PFSK-1 (cell line): ENCODE results near the gene DIP2C.

Source experiments
- FOXP2 ChIP-seq: optimal IDR thresholded peaks from 2 replicates; pipeline ENCODE3; 2011; ENCODE audit warnings: borderline replicate concordance, control low read depth, inconsistent platforms; ENCODE audit not compliant: insufficient read depth; ENCODE audit errors: extremely low read length, extremely low read depth
- POLR2AphosphoS5 ChIP-seq: IDR thresholded peaks from 2 replicates; pipeline ENCODE4 v1.6.1; 2012; ENCODE audit warnings: low read depth, mild to moderate bottlenecking, control low read depth, low read length, moderate library complexity
- SIN3A ChIP-seq: IDR thresholded peaks from 2 replicates; pipeline ENCODE4 v1.6.1; 2012; ENCODE audit warnings: mild to moderate bottlenecking, low read length, moderate library complexity, borderline replicate concordance; ENCODE audit not compliant: insufficient read depth
- TAF1 ChIP-seq: IDR thresholded peaks from 2 replicates; pipeline ENCODE4 v1.6.1; 2012; ENCODE audit warnings: low read length, control low read depth, borderline replicate concordance; ENCODE audit not compliant: insufficient read depth
- TF ChIP-seq, protein P1 (sequence below), 2 experiments: IDR thresholded peaks; 2 replicates each; pipeline versions ENCODE4 v1.6.1 to v1.8.0; 2011 to 2012; ENCODE audit warnings: low read depth in 2 of 2, low read length in 2 of 2, control low read depth in 1 of 2, inconsistent platforms in 1 of 2, mild to moderate bottlenecking in 1 of 2, moderate library complexity in 1 of 2; ENCODE audit not compliant: insufficient read depth in 1 of 2

Gene DIP2C

DNA sequence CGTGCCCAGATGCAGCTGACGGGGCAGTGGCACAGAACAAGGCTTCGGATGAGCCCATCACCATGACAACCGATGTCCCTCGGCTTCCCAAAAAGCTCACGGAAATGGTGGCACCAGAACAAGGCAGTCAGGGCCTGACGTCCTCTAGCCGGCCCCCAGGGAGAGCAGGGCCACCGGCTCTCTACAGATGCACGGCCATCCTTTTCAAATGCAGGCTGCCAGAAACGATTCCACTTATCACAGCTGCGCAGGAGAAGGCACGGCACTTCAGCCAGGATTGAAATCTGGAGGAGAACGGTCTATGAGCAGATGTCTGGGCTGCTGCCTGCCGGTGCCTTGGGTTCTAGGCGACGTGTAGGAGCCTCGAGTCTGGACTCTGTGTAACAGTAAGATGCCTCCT lies 330.4 kb downstream of the DIP2C start:
- TF ChIP-seq SIN3A (no peak), FOXP2 (no peak), TAF1 (no peak), POLR2AphosphoS5 (no peak)
- TF ChIP-seq, protein P1, sequence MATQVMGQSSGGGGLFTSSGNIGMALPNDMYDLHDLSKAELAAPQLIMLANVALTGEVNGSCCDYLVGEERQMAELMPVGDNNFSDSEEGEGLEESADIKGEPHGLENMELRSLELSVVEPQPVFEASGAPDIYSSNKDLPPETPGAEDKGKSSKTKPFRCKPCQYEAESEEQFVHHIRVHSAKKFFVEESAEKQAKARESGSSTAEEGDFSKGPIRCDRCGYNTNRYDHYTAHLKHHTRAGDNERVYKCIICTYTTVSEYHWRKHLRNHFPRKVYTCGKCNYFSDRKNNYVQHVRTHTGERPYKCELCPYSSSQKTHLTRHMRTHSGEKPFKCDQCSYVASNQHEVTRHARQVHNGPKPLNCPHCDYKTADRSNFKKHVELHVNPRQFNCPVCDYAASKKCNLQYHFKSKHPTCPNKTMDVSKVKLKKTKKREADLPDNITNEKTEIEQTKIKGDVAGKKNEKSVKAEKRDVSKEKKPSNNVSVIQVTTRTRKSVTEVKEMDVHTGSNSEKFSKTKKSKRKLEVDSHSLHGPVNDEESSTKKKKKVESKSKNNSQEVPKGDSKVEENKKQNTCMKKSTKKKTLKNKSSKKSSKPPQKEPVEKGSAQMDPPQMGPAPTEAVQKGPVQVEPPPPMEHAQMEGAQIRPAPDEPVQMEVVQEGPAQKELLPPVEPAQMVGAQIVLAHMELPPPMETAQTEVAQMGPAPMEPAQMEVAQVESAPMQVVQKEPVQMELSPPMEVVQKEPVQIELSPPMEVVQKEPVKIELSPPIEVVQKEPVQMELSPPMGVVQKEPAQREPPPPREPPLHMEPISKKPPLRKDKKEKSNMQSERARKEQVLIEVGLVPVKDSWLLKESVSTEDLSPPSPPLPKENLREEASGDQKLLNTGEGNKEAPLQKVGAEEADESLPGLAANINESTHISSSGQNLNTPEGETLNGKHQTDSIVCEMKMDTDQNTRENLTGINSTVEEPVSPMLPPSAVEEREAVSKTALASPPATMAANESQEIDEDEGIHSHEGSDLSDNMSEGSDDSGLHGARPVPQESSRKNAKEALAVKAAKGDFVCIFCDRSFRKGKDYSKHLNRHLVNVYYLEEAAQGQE (IDR thresholded peaks at IDR 0.05; ENCODE audit: insufficient read depth in 1 of 2, low read depth in 2 of 2, low read length in 2 of 2), result no peak

DNA sequence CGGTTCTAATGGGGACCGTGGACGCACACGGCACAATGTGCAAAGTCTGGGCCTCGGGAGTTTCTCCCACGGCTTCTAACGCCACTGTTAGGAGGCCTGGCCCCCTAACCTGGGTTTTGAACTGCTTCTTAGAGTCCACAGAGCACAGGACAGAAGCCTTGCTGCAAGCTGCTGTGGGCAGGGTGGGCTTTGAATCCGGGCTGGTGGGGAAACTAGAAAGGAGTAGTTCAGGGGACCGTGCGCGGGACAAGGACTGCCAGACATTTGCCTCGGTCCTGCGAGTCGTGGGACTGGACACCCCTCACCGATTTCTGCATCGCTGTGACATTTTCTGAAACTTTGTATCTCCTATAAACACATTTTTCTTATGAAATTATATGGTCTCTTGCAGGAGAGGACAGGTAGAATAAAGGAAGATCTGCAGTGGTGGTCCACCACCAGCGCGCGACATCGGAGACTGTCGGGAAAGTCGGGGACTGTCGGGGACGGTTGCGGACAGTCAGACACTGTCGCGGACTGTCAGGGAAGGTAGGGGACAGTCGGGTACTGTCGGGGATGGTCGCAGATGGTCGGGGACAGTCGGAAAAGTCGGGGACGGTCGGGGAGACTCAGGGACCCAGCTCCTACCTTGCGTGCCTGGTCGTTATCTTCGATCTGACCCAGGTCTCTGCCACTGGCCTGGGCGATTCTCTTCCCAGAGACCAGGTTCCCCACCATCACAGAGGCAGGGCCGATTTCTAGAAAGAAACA lies 332.1 kb downstream of the DIP2C start:
- TF ChIP-seq TAF1, result no peak
- TF ChIP-seq, protein P1 (IDR thresholded peaks at IDR 0.05; ENCODE audit: insufficient read depth in 1 of 2, low read depth in 2 of 2, low read length in 2 of 2), result no peak
- no peak for TF ChIP-seq POLR2AphosphoS5
- no peak for TF ChIP-seq FOXP2
- TF ChIP-seq SIN3A, result no peak

DNA sequence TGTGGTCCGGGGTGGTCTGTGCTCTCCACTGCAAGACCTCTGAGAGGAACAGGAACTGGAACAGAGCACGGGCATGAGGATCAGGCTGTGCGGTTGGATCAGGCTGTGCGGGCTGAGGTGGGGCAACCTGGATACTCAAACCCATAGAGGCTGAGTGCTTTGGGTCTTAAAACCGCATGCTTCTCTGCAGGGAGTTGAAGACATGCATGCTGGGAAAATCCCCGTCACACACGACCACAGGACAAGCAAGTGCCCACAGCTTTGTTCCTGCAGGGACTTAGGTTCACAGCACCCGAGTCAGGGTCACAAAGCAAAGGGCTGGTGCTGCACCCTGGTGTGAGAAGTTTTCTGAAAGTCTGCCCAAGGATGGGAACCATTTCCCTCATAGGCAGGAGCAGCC lies 333.0 kb downstream of the DIP2C start:
- no peak for TF ChIP-seq SIN3A
- TF ChIP-seq POLR2AphosphoS5, result no peak
- no peak for TF ChIP-seq TAF1
- TF ChIP-seq, protein P1 (IDR thresholded peaks at IDR 0.05; ENCODE audit: insufficient read depth in 1 of 2, low read depth in 2 of 2, low read length in 2 of 2), result no peak
- TF ChIP-seq FOXP2, result no peak

DNA sequence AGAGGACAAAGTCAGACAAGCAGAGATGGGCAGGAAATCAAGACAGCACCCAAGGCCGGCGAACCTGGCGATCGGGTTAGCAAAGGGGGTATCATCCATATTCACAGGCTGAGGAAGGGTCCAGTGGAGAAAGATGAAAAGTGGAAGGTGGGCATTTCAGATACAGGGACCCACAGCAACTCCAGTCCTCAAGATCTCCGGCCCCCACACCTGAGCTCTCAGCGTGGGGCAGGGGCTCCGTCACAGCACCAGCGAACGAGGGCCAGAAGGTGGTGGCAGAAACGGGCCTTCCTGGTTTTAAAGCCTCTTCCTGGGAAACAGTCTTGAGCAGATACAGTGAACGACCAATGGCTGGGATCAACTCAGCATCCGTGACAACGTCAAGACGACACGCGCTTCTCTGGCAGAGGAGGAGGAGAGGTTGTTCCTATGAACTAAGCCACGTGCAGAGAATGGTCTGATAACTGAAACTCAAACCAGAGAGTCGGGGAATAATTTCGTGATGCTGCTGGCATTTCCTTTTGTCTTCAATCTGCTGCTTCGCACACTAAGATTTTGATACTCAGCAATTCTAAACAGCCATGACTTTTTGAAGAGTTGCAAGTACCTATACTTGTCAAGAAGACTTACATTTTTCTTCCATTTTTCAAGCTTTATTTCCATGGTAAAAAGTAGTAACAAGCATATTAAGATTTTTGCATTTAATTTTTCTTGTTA lies 334.4 kb downstream of the DIP2C start:
- TF ChIP-seq, protein P1 (IDR thresholded peaks at IDR 0.05; ENCODE audit: insufficient read depth in 1 of 2, low read depth in 2 of 2, low read length in 2 of 2), result no peak
- TF ChIP-seq SIN3A, result no peak
- no peak for TF ChIP-seq TAF1
- no peak for TF ChIP-seq POLR2AphosphoS5
- no peak for TF ChIP-seq FOXP2
